SK-N-MC (cell line): ENCODE results near the gene FNDC3B.

ENCODE experiments used
- EZH2 ChIP-seq: fragments of 200-600 bp; sonication (generic); IDR thresholded peaks from one replicate; pipeline ENCODE4 v1.6.1; 2017; ENCODE audit warnings: antibody characterized with exemption
- POLR2AphosphoS5 ChIP-seq: IDR thresholded peaks from 2 replicates; pipeline ENCODE4 v1.6.1; 2012; ENCODE audit warnings: mild to moderate bottlenecking, low read depth, low read length, borderline replicate concordance

DNA sequence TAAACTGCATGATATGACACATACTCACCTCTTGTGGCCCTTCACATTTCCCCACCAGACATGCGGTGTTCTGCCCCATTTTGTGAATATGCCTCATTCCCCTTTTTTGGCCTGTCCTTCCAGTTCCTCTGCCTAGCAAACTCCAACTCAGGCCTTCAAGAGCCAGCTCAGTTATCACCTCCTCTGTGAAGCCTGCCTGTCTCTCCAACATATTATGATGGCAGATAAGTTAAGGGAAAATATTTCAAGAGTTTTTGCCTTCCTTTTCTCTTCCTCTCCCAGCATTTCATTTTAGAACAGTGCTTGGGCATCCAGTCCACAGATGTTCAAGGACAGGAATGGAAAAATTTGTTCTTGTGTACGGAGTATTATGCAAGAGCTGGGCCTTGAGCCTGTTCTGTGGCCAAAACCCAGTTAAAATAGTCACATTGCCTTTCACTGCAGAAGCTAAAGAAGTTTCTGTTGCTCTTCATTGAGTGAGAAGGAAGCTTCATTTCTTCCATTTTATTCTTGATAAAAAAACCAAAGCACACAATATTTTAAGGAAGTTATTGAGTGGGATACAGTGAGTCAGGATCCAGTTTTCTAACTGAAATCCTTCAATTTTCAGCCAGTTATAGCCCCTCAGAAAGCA is 216.8 kb downstream of the FNDC3B start:
- TF ChIP-seq EZH2 = no peak
- no peak for TF ChIP-seq POLR2AphosphoS5
